NCI-H82 treated with DMSO at 0.1 percent for 48 hours (cell line): ENCODE measurements around the gene CORO6.

Experiments
- DNase-seq: peaks from one replicate; lab custom pipeline; 2025; ENCODE audit not compliant: unreplicated experiment; lab: John Stamatoyannopoulos, UW

Gene CORO6

DNA sequence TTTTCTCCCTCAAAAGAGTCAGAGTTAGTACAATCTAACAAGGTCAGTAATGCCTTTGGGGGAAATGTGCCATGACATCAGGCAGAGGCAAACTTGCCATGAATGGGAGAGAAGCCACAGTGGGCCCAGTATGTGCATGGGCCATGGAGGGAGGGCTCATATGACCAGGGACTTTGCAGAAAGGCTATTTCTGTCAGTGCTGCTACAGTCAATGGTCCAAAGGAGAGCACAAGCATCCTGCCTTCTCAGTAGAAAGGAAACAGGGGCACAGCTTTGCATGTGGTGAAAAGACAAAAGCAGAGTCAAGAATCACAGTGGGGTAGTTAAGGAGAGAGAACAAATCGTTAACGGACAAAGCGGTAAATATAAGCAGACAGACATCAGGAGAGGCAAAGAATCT lies 11.2 kb upstream of the CORO6 start:
- DNase-seq = no peak

DNA sequence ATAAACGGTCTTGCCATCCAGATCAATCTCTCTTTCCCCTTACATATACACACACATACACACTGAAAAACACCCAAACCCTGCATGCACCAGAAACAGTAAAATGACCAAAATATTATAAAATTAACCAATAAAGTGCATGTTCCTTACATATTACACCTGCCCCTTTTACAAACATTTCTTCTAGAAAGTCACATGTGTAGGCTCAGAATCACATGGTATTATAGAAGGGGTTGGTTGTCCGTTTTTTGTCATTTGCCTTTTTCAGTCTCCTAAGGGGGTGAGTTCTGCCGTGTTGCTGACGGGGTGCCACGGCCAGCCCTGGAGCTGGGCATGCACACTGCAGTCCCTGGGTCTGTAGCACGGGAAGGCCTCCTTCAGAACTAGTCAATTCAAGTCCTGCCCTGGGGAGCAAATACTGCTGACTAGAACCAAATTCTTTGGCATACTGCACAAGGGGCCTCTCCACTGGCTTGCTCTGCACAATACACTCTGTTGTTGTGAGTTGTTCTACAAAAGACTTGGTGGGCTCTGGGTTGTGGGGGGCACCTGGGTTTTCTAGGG lies 8.0 kb upstream of the CORO6 start:
- DNase-seq = no peak

DNA sequence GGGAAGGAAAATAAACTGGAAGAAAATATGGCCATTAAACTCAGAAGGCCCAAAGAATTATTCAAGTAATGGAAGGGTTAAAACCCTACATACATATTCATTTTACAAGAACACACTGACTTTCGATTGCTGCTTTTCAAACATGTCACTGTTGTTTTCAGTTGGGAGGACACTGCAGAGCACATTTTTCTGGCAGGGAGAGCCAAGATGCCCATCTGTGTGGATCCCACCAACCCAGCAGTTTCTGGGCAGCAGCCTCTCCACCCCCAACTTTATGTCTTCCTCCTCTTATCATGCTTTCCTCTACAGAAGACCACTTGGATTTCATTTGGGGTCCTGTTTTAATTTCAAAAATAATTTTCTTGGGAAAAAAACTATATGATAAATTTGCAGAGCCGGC lies 7.1 kb upstream of the CORO6 start:
- DNase-seq = no peak

DNA sequence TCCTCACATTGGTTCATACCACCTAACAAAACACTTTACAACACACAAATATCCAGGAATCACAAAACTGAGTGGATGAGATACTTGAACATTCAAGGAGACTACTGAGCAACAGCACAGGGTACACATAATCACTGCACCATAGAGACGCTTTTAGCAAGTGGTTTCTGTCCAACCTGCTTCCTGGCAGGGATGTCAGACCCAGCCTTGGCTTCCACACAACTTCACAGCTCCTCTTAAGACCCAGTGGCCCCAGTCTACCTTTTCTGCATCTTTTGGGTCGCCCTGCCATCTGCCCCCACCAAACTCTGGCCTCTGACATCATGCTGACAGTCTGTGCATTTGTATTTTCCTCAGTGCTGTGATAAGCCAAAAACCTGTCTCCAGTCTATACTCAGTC lies 5.9 kb upstream of the CORO6 start:
- DNase-seq = no peak

DNA sequence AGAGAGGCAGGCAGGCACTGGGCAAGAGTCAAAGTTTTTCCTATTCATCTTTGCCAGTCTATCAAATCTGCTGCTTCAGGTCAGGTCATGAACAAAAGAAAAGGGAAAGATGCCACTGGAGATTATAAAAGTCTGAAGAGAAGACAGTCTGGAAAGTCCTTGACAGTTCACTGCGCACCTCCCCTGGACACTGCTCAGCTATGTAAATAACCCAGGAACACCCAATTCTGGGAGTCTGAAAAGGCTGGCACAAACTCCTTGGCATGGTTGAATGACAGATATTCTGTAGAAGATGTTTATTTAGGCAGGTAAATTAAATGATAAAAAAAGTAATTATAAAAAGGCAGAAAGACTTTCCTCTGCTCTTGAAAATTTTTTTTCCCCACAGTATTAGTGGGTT lies 5.2 kb upstream of the CORO6 start:
- DNase-seq = no peak

DNA sequence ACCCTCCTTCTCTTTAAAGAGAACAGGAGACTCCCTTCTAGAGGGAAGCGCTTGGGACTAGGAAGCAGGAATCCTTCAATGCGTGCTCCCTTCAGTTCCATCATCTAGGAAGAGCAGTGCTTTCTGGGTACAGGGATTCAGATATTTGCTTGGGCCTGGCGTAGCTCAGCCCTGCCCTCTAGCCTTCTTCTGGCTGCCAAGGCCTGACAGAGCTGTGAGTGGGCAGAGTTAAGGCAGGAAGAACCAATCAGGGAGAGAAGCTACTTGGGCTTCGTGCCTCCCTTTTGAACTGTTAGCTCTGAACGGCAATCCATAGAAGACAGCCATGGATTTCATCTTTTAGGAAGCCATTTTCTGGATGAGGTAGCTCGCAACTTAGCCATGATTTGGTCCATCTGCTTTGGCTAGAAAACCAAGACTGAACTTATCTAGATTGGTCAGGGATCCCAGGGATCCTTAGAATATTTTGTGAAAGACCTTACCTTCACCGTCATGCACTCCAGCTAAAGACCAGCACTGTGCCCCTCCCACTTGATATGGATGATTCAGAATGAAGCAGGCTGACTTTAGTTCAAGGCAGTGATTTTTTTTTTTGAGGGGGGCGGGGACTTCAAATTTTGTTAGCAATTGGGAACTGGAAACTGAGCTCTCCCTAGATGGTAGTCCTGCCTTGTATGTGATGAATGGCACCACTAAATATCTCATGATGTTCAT lies 2.5 kb upstream of the CORO6 start:
- DNase-seq = no peak

DNA sequence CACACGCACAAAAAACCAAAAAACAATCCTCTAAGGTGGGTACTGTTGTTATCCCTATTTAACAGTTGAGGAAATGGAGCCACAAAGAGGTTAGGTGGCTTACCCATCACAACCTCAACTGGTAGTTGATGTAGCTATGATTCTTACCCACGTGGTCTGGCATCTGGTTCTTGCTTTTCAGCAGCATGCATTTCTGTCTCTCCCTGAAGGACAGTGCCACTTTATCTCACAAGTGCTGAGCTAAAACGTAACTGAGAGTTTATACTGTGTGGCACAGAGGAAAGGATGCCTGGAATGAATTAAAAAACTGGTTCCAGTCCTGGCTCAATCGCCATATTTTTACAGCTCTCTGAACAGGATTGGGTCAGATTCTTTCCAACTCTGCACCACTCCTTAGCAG lies 1.9 kb upstream of the CORO6 start:
- no peak for DNase-seq

DNA sequence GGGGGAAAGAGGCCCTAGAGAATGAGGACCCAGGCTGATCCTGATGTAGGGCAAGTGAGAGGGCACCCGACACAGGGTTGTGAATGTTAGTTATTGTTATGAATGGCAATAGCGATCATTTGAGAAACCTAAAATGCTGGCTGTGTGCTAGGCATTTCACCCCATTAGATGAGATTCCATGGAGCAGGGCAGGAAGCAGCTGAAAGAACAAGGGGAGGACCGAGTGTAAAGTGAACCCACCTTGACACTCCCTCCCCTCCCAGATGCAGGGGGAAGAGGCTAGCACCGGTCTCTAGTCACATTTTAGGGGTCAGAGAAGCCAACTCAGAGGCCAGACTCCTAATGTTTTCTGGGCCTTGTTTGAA lies 553 bp upstream of the CORO6 start:
- DNase-seq = no peak

DNA sequence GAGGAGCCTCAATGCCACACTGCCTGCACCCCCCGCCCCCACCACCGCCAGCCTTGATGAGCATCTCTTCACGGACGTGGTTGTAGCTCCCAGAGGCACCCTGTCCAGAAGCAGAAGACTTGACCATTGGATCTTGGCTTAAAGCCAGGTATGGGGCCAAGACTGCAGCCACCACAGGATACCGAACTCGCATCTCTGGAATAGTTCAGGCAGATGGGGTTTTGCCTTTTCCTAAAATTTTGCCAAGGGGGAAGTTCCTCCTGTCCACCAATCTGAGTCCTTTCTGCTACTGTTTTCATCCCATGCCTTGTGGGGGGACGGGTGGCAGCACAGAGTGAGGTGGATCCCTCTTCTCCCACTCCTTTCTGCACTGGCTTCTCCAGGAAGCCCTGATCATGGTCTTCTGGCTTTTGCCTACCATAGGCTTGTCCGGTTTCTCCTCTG lies 939 bp downstream of the CORO6 start:
- no peak for DNase-seq

DNA sequence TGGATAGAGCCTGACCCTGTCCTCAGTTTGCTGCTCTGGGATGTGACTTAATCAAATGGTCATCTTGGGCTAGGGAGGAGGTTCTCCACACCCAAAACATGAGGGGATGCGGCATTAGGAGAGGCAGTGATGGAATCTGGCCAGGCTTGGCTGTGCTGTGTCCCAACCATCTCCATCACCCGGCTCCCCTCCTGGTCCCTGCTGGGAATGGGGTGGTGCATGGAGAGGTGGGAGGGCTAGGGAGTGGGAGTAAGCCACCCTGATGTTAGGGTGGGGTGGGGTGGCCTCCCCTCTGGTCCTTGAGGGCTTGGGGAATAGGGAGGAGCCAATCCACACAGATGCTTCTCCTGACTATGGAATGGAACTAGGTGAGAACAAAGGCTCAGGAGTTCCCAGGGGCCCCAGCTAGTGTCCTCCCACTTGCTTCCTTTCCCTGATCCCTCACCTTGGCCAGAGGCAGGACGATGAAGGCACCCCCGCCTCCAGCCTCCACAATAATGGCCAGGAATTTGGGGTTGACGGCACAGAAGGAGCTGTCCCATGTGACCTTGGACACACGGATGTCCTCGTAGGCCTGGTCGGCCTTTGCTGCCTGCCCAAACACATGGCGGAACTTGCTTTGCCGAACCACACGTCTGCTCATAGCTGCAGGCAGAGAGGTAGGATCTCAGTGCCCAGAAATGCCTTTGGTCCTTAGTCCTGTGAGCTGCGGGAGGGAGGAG lies 1.8 kb downstream of the CORO6 start:
- DNase-seq = no peak

DNA sequence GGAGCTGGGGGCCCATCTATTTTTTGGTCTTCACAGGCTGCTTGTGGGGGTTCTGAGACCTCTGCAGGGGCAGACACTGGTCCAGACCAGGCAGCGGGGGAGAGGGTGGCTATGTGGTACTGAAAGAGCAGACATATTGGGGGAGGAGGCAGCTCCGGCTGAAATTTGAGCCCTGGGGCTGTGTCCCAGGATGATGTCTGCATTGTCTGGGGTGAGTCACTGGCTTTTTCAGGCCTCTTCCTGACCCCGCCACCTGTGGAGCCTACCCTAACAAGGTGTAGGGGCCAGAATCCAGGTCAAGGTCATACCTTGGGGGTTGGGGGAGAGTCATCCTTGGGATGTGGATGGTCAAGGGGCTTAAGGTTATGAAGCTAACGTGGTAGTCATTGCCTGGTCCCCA lies 2.4 kb downstream of the CORO6 start:
- DNase-seq = no peak

DNA sequence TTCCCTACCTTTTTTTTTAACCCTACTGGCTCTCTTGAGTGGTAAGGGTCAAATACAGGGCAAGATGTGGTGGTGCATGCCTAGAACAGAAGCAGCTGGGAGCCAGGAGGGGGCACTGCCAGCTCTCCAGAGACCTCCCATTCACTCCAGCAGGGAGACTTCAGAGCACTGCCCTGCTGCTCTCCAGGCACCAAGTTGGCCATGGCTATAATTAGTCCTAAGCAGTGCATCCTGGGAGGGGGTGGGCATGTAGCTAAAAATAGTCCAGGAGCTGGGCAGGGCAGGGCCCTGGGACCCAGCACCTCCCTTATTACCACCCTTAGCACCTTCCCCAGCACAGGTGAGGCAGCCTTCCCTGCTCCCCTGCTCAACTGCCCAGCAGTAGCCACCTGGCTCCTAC lies 3.5 kb downstream of the CORO6 start:
- no peak for DNase-seq

DNA sequence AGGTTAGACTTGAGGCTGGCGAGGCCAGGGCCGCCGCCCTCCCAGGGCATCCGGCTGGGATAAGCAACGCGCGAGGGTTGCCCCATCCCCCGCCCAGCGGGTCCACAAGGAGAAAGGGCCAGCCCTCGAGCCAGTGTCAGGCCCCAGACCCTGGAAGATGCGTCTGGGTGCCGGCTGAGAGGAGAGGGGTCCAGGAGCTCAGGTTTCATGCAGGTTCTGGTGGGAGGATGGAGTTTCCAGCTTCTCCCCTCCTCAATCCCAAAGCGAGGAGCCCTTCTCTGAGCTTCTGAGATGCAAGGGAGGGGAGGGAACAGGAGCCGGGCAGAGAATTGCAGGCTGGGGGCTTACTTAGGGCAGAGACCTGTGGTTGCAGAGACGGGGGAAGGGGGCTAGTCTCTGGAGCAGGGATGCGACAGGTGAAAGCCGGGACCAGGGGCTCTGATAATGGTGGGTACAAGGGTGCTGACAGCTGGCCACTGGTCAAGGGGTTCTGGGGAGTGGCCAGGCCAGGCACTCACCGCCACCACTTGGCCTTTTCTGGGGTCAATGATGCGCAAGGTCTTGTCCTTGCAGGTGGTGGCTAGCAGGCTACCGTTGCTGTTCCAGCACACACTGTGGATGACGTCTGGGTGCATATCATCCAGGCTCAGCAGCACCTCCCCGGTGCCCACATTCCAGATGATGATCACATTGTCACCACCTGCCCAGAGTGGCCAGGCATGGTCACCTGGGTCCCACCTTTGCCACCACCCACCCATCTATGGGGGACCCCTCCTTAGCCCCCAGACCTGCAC lies 4.2 kb downstream of the CORO6 start:
- no peak for DNase-seq

DNA sequence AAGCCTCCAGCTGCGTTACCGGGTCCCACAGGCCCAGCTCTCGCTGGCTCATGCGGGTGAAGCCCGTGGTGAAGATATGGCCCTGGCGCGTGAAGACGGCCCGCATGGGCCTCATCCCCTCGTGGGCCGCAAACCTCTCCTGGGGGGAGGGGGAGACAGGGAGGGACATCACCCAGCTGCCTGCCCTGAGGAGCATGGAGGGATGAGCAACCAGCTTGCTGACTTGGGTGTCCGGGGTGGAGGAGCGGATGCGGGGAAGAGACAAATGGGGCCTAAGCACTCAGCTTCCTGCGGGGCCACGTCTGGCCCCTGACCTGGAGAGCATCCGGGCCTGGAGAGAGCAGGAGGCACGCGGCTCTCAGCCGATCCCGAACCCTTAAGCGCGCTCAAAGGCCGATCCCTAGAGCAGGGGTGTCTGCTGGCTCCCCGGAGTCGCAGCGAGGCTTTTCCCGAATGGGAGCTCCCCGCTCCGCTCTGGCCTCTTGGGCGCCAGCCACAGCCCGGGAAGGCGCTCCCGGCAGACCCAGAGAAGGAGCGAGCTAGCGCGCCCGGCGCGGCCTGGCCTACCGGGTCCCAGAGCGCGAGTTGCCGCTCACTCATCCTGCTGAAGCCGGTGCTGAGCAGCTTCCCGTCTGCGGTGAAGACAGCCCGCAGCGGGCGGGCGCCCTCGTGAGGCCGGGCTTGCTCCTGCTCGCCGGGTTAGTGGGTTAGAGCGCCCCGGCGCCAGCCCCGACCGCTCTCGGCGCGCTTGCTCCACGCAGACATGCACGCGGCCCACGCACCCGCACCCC lies 5.0 kb downstream of the CORO6 start:
- peak; percentile 46 for DNase-seq

DNA sequence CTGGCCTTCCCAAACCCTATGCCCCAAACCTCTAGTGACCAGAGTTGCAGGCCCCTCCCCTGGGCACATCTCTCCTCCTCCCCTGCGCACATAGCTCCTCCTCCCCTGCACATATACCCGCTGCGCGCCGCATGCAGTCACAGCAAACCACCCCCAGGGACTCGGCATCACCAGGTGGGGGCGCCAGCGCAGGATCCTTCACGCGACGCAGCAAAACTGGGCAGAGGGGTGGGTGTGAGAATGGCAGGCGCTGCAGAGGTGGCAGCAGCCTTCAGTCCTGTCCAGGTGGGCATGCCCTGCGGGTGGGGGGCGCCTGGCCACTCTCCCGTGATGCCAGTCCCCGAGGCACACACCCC lies 5.6 kb downstream of the CORO6 start:
- DNase-seq = peak; percentile 78

DNA sequence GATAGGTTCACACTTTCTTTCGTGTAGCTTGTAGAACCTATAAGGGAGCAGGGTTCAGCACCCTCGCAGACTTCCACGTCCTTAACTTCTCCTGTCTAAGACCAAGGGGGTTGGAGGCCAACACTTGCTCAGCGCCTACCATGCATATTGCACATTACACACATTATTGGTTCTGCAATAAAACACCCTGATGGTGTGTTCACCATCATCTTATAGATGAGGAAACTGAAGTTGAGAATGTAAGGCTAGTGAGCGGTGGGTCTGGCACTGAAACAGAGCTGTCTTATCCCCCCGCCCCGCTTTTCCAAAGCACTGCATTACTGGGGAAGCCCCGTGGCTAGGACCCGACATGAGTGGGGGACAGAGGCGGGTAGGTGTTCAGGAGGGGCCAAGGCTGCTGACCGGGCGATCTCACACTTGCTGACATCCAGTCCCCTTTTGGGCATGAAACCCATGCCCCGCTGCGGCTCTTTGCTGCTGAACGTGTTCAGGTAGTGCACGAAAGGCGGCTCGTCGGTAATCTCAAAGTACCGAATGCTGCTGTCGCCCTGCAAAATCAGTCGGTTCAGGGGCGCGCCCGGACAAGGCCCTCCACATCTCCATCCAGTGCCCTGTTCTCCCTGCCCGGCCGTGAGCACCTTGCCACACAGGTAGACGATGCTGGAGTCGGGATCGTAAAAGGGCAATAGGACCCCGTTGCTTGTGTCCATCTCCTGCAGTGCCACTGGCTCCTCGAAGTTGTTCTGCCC lies 6.2 kb downstream of the CORO6 start:
- no peak for DNase-seq

DNA sequence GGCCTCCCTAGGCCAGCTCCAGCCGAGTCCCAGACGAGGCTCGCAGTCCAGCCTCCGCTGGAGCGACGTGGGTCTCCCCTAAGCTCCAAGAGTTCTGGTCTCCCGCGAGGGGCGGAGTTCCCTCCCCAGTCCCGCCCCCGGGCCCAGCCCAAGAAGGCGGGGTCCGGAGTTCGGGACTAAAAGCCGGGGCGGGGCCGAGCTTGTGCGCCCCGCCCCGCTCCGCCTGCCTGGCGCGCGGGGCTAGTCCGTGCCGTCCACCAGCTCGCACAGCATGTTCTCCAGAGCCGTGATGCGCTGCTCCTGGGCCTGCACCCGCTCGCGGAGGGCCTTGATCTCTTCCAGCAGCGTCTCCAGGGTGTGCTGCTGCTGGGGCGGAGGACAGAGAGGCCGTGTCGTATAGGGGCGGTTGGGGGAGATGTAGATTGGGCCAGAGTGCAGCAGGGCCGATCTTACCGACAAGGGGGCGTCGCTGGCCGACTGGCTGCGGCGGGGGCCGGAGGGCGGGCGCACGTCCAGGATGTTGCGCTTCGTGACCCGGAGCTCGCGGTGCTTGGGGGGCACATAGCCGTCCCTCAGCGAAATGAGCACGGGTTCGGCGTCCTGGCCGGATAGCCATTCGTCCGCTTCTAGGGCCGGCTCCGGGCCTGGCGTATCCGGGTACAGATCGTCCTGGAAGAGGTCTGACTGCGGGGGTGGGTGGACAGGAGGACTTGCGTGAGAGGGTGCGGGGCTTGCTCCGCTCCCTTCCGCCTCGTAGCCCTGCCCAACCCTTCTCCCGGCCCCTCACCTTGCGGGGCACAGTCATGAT lies 7.0 kb downstream of the CORO6 start:
- DNase-seq = peak; percentile 87

DNA sequence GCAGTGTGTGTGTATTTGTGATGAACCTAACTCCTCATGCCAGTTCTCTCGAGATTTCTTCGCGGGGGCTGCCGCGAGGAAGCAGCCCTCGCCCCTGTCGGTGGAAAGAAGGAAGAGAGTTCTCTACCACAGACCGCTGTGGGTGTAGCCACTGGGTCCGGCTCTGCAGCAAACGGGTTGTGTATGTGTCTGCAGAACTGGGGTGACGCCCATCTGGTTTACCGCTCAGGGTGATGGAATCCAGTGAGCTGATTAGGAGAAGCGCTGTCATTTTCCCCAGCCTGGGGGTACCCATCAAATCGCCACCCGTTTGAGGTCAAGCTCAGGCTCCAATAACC lies 7.7 kb downstream of the CORO6 start:
- DNase-seq = no peak

DNA sequence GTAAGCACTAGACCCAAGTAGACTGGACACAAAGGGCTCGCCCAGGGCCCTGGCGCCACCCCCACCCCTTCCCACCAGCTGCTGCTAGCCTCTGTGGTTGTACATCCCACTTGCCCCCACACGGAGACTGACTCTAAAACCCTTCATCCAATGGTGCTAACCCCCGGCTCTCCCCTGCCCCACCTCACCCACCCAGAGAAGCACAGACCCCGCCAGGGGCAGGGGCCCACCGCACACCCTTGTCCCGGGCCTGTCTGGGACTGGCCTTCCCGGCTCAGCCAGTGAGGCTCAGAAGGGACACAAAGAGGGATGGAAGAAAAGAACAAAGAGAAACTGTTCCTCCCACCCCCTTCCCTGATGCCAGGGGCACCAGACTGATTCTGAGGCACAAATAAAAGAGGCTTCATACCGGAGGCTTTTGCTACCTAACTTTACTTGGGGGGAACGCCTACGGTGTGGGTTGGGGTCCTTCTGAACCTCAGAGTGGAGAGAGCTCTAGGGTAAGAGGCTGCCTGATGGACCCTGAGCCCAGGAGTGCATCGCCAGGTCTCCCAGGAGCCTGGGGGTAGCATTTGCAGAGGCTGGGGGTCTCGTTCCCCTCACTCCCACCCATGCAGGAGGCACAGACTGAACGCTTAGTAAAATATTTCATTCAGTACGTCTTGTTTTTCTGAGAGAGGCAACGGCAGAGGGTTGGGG lies 8.2 kb downstream of the CORO6 start:
- no peak for DNase-seq
